H1 (cell line): ENCODE data around the gene RNU1-4. TPM values are rescaled to one million over a fixed set of nuclear protein-coding genes. Genes with fewer than 3 reads are reported as not detected.
"Not testable (repeated sequence)": the region's sequence is repeated elsewhere in the genome, so short reads cannot be mapped to it uniquely, and the experiment has no call there.

Experiments used
- CTCF ChIA-PET: fragments of 300-600 bp; sonication (Branson Sonifier 250); formaldehyde crosslinking; loops from one replicate; lab custom pipeline; 2021; ENCODE audit not compliant: partially characterized antibody; lab: Charles Lee
- POLR2A ChIA-PET: fragments of 300-600 bp; sonication (Branson Sonifier 250); formaldehyde crosslinking; loops from one replicate; lab custom pipeline; 2021; ENCODE audit warnings: inconsistent platforms; ENCODE audit not compliant: partially characterized antibody; lab: Charles Lee
- DNase-seq, 2 experiments: peaks; one replicate each; pipeline versions ENCODE4 v3.0.0 to v3.0.0-alpha.2; 2010 to 2022; ENCODE audit warnings: low spot score in 2 of 2, low read depth in 1 of 2, mixed read lengths in 1 of 2
- FAIRE-seq: peaks from 2 replicates; lab custom pipeline; 2011; peaks lifted over from hg19 to GRCh38; lab: Jason Lieb, UNC
- H2AFZ ChIP-seq: 2 replicates; pipeline ENCODE4 v1.8.1; 2012; ENCODE audit warnings: low read length, inconsistent platforms
- H2AK5ac ChIP-seq: 2 replicates; pipeline ENCODE4 v1.6.1; 2013; ENCODE audit warnings: low read depth, low read length
- H2BK120ac ChIP-seq: replicated peaks from 2 replicates; pipeline ENCODE3; 2013; ENCODE audit warnings: low read depth, low read length, inconsistent platforms
- H2BK12ac ChIP-seq: 2 replicates; pipeline ENCODE4 v1.6.1; 2013; ENCODE audit warnings: low read depth, low read length
- H2BK15ac ChIP-seq: 2 replicates; pipeline ENCODE4 v1.6.1; 2013; ENCODE audit warnings: low read length
- H2BK20ac ChIP-seq: 2 replicates; pipeline ENCODE4 v1.6.1; 2013; ENCODE audit warnings: low read length
- H2BK5ac ChIP-seq: 2 replicates; pipeline ENCODE4 v1.6.1; 2013; ENCODE audit warnings: low read depth, low read length
- H3K14ac ChIP-seq: 2 replicates; pipeline ENCODE4 v1.6.1; 2013; ENCODE audit warnings: inconsistent platforms; ENCODE audit not compliant: insufficient read length
- H3K18ac ChIP-seq: 2 replicates; pipeline ENCODE4 v1.6.1; 2013; ENCODE audit warnings: low read length; ENCODE audit errors: extremely low read depth
- H3K23ac ChIP-seq: 2 replicates; pipeline ENCODE4 v1.6.1; 2013; ENCODE audit warnings: inconsistent platforms; ENCODE audit not compliant: insufficient read length
- H3K23me2 ChIP-seq: 2 replicates; pipeline ENCODE4 v1.6.1; 2013; ENCODE audit warnings: low read depth, low read length
- H3K27ac ChIP-seq: 2 replicates; pipeline ENCODE4 v1.6.1; 2011; ENCODE audit warnings: low read depth, low read length, inconsistent platforms
- H3K27me3 ChIP-seq, 4 experiments: replicated peaks in 1 of 4; 1 replicate in 1 of 4; 2 replicates in 3 of 4; pipeline versions ENCODE4 v1.6.1 to v1.8.1; 2011 to 2013; ENCODE audit warnings: low read length in 3 of 4, mild to moderate bottlenecking in 3 of 4, inconsistent platforms in 2 of 4, mixed read lengths in 2 of 4, moderate library complexity in 1 of 4; ENCODE audit not compliant: control insufficient read depth in 3 of 4, insufficient read depth in 3 of 4; ENCODE audit errors: extremely low read depth in 1 of 4
- H3K36me3 ChIP-seq, 4 experiments: 2 replicates each; pipeline versions ENCODE4 v1.6.1 to v1.8.1; 2011 to 2013; ENCODE audit warnings: mild to moderate bottlenecking in 4 of 4, low read length in 3 of 4, moderate library complexity in 2 of 4, control low read depth in 1 of 4, inconsistent platforms in 1 of 4; ENCODE audit not compliant: insufficient read depth in 4 of 4, control insufficient read depth in 2 of 4
- H3K4ac ChIP-seq: replicated peaks from 2 replicates; pipeline ENCODE3; 2013; ENCODE audit warnings: low read length, low read depth, mixed read lengths, inconsistent platforms; ENCODE audit not compliant: insufficient read length
- H3K4me1 ChIP-seq, 4 experiments: replicated peaks in 1 of 4; 1 replicate in 1 of 4; 2 replicates in 3 of 4; pipeline versions ENCODE4 v1.6.1 to v1.8.1; 2011 to 2013; ENCODE audit warnings: low read length in 3 of 4, inconsistent platforms in 2 of 4, mixed read lengths in 1 of 4; ENCODE audit not compliant: insufficient read depth in 4 of 4, control insufficient read depth in 3 of 4
- H3K4me2 ChIP-seq, 2 experiments: 2 replicates each; pipeline versions ENCODE4 v1.6.1 to v1.8.1; 2011 to 2013; ENCODE audit warnings: low read depth in 2 of 2, low read length in 2 of 2, control low read depth in 1 of 2, inconsistent platforms in 1 of 2, mild to moderate bottlenecking in 1 of 2; ENCODE audit not compliant: insufficient read depth in 1 of 2
- H3K4me3 ChIP-seq, 4 experiments: fragments of 200-600, 300-600 bp in 1 of 4; sonication (generic), shearing (Covaris generic), sonication (Bioruptor Twin) in 1 of 4; 2 replicates each; pipeline versions ENCODE4 v1.5.1 to v1.8.1; 2011 to 2016; ENCODE audit warnings: low read length in 4 of 4, low read depth in 3 of 4, control low read depth in 2 of 4, inconsistent platforms in 2 of 4, mild to moderate bottlenecking in 2 of 4, mixed read lengths in 1 of 4, moderate library complexity in 1 of 4; ENCODE audit not compliant: insufficient read depth in 2 of 4; ENCODE audit errors: extremely low read depth in 1 of 4
- H3K56ac ChIP-seq: replicated peaks from 2 replicates; pipeline ENCODE3; 2013; ENCODE audit warnings: low read depth, mild to moderate bottlenecking, mixed read lengths, low read length, inconsistent platforms; ENCODE audit not compliant: insufficient read length
- H3K79me1 ChIP-seq: 2 replicates; pipeline ENCODE4 v1.6.1; 2013; ENCODE audit warnings: low read depth, low read length, control low read depth
- H3K79me2 ChIP-seq, 2 experiments: 2 replicates each; pipeline versions ENCODE4 v1.6.1 to v1.8.1; 2012 to 2013; ENCODE audit warnings: low read length in 2 of 2, mild to moderate bottlenecking in 2 of 2, inconsistent platforms in 1 of 2; ENCODE audit not compliant: insufficient read depth in 2 of 2, control insufficient read depth in 1 of 2
- H3K9ac ChIP-seq, 4 experiments: replicated peaks in 1 of 4; 1 replicate in 1 of 4; 2 replicates in 3 of 4; pipeline versions ENCODE4 v1.6.1 to v1.8.1; 2011 to 2013; ENCODE audit warnings: low read depth in 3 of 4, low read length in 3 of 4, control low read depth in 2 of 4, mild to moderate bottlenecking in 2 of 4, moderate library complexity in 2 of 4, inconsistent platforms in 1 of 4; ENCODE audit errors: extremely low read depth in 1 of 4
- H3K9me3 ChIP-seq, 2 experiments: 2 replicates each; pipeline versions ENCODE4 v1.6.1 to v1.8.1; 2012 to 2013; ENCODE audit warnings: mild to moderate bottlenecking in 2 of 2, moderate library complexity in 2 of 2, control low read depth in 1 of 2, inconsistent platforms in 1 of 2, low read depth in 1 of 2, low read length in 1 of 2, mixed read lengths in 1 of 2; ENCODE audit not compliant: insufficient read depth in 2 of 2
- H4K20me1 ChIP-seq, 2 experiments: replicated peaks in 1 of 2; 2 replicates each; pipeline versions ENCODE3 to v1.8.1; 2011 to 2013; ENCODE audit warnings: inconsistent platforms in 2 of 2, low read length in 2 of 2, mild to moderate bottlenecking in 1 of 2; ENCODE audit not compliant: insufficient read depth in 2 of 2, control insufficient read depth in 1 of 2
- H4K5ac ChIP-seq: 2 replicates; pipeline ENCODE4 v1.6.1; 2013; ENCODE audit warnings: low read length, low read depth, mixed read lengths, inconsistent platforms; ENCODE audit not compliant: insufficient read length
- H4K8ac ChIP-seq: 2 replicates; pipeline ENCODE4 v1.8.0; 2013; ENCODE audit warnings: mild to moderate bottlenecking, moderate library complexity, low read length, inconsistent platforms; ENCODE audit not compliant: insufficient read depth; ENCODE audit errors: extremely low read depth
- H4K91ac ChIP-seq: replicated peaks from 2 replicates; pipeline ENCODE3; 2013; ENCODE audit warnings: low read length, mixed read lengths, inconsistent platforms; ENCODE audit not compliant: insufficient read length
- WGBS, 2 experiments: shearing (Covaris generic) in 1 of 2; methylation state at CpG; one replicate each; pipeline versions ENCODE4 v1.1.6 to v1.1.7; 2013 to 2015; ENCODE audit warnings: low lambda C conversion rate in 2 of 2, mixed read lengths in 2 of 2, inconsistent platforms in 1 of 2, low coverage in 1 of 2, missing lambda C conversion rate in 1 of 2; ENCODE audit not compliant: insufficient replicate concordance in 2 of 2, insufficient coverage in 1 of 2, insufficient read length in 1 of 2; ENCODE audit errors: extremely low coverage in 1 of 2, missing lambda C conversion rate in 1 of 2; 5-methylcytosine and 5-hydroxymethylcytosine counted together
- polyA plus RNA-seq, 7 experiments: library from polyadenylated mRNA; depleted of rRNA in 3 of 7; stranded (reverse) in 5 of 7; unstranded in 2 of 7; fragments of >200 nt in 5 of 7; fragments of 200-250 nt in 2 of 7; gene quantifications; 1 replicate in 5 of 7; 2 replicates in 1 of 7; 4 replicates in 1 of 7; pipeline versions ENCODE4 v1.2.1 to v1.2.3, GENCODE V29; 2011 to 2013; ENCODE audit warnings: missing spikeins in 2 of 7, mixed read lengths in 2 of 7
- total RNA-seq: library from RNA; stranded (reverse); fragmentation: NEBNext Ultra II Directional; extraction: Animal tissue kit (Norgen Biotek cat#: 25700); gene quantifications from 2 replicates; pipeline ENCODE4 v1.2.1, GENCODE V29; 2021

The RNU1-4 gene
- total and polyA plus RNA-seq, 2 of the 8 experiments (the other 6 are each of a cell fraction or from before 2014, with no cell fraction given), result 145 to 1,303 TPM

DNA sequence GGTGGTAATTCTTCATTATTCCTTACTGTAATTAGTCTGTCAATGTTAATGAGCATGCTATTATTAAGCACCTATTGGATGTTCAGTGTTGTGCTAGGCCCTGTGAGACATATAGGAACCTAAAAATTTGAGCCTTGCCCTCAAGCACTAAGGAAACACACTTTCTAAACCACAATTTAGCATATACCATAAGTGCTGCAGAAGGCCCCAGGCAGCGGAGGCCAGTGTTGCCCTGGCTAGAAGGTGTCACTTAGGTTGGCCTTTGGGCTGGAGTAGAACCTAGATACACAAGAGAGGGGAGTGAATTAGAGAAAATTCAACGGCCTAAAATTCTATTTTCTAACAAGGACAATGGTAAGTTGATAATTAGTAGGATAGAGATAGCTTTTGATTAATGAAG is 44.6 kb downstream of the RNU1-4 start:
- H2BK120ac ChIP-seq, H3K56ac ChIP-seq, H2BK5ac ChIP-seq, H3K79me1 ChIP-seq, H2AK5ac ChIP-seq, H3K79me2 ChIP-seq, H4K5ac ChIP-seq, H3K4me2 ChIP-seq, H4K91ac ChIP-seq, H3K23ac ChIP-seq, H2BK15ac ChIP-seq, H3K27me3 ChIP-seq, H3K23me2 ChIP-seq, CTCF ChIA-PET, H3K4ac ChIP-seq, H3K27ac ChIP-seq, H3K9me3 ChIP-seq, H3K14ac ChIP-seq, H3K9ac ChIP-seq, H3K4me3 ChIP-seq, H4K8ac ChIP-seq, H2BK20ac ChIP-seq, H3K36me3 ChIP-seq, DNase-seq, FAIRE-seq, H3K4me1 ChIP-seq, H2BK12ac ChIP-seq, H4K20me1 ChIP-seq, POLR2A ChIA-PET, H2AFZ ChIP-seq, H3K18ac ChIP-seq: not testable (repeated sequence)
- no CpG with 5 or more reads among the region's 2 CpGs for WGBS, 2 experiments

GRCh38 chr1:16786362-16786761 is 46.0 kb downstream of the RNU1-4 start:
- H2AK5ac ChIP-seq, H3K4me1 ChIP-seq, H3K79me2 ChIP-seq, H3K36me3 ChIP-seq, FAIRE-seq, H3K9me3 ChIP-seq, H3K27me3 ChIP-seq, H2BK5ac ChIP-seq, H3K14ac ChIP-seq, H3K4me3 ChIP-seq, H3K4me2 ChIP-seq, H3K23ac ChIP-seq, H4K91ac ChIP-seq, H3K27ac ChIP-seq, H3K79me1 ChIP-seq, DNase-seq, H2BK15ac ChIP-seq, H4K20me1 ChIP-seq, CTCF ChIA-PET, H4K8ac ChIP-seq, H3K56ac ChIP-seq, H2BK120ac ChIP-seq, H4K5ac ChIP-seq, H2BK12ac ChIP-seq, H3K23me2 ChIP-seq, H3K18ac ChIP-seq, POLR2A ChIA-PET, H2BK20ac ChIP-seq, H2AFZ ChIP-seq, H3K4ac ChIP-seq, H3K9ac ChIP-seq: not testable (repeated sequence)
- WGBS, 2 experiments, result 71% methylated on average over 4 of the region's 4 CpGs; no CpG with 5 or more reads in 1 of the 2 experiments
